Brain microvascular endothelial cell (primary cell): ENCODE measurements around the gene TNC.
A peak's percentile ranks its signal among the peaks of the same experiment; 100 is the strongest.

Experiments used
- DNase-seq: peaks from one replicate; pipeline ENCODE4 v3.0.0-alpha.2; 2020
- H3K27ac ChIP-seq: fragments of 250-450 bp; sonication (Bioruptor Pico); 2 replicates; pipeline ENCODE4 v1.5.1; 2020; ENCODE audit warnings: mild to moderate bottlenecking, moderate library complexity
- H3K27me3 ChIP-seq: fragments of 250-450 bp; sonication (Bioruptor Pico); replicated peaks from 2 replicates; pipeline ENCODE4 v1.5.1; 2020; ENCODE audit warnings: mild to moderate bottlenecking
- H3K36me3 ChIP-seq: fragments of 250-450 bp; sonication (Bioruptor Pico); replicated peaks from 2 replicates; pipeline ENCODE4 v1.5.1; 2020; ENCODE audit warnings: mild to moderate bottlenecking
- H3K4me3 ChIP-seq: 2 replicates; pipeline ENCODE4 v1.5.1; 2011; ENCODE audit warnings: low read depth, mild to moderate bottlenecking, control low read depth, low read length, moderate library complexity
- in situ Hi-C: cut with HindIII; loops from 2 replicates; pipeline ENCODE4 v1.10.0; 2017; ENCODE audit warnings: low sequenced_read_pairs, low pct_ligation_motif_present
- TF ChIP-seq, protein P1 (sequence below): IDR thresholded peaks from 2 replicates; pipeline ENCODE4 v1.5.1; 2011; ENCODE audit warnings: low read depth, mild to moderate bottlenecking, moderate library complexity, low read length, control low read depth, inconsistent platforms; ENCODE audit errors: missing control alignments

The TNC gene

GRCh38 chr9:115014438-115014837 lies 103.5 kb downstream of the TNC start:
- Histone ChIP-seq H3K27me3 (no peaks in the 10 kb centered on the region), H3K27ac (no peak overlapping the region), H3K36me3 (no peaks in the 10 kb centered on the region), H3K4me3 (no peak overlapping the region)
- in situ Hi-C loops = loop anchor here (25.0 kb wide), 1 partner anchor 327 kb away; the partner anchor contains the start of gene TEX48
- TF ChIP-seq, protein P1, sequence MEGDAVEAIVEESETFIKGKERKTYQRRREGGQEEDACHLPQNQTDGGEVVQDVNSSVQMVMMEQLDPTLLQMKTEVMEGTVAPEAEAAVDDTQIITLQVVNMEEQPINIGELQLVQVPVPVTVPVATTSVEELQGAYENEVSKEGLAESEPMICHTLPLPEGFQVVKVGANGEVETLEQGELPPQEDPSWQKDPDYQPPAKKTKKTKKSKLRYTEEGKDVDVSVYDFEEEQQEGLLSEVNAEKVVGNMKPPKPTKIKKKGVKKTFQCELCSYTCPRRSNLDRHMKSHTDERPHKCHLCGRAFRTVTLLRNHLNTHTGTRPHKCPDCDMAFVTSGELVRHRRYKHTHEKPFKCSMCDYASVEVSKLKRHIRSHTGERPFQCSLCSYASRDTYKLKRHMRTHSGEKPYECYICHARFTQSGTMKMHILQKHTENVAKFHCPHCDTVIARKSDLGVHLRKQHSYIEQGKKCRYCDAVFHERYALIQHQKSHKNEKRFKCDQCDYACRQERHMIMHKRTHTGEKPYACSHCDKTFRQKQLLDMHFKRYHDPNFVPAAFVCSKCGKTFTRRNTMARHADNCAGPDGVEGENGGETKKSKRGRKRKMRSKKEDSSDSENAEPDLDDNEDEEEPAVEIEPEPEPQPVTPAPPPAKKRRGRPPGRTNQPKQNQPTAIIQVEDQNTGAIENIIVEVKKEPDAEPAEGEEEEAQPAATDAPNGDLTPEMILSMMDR = no peak
- no peak for DNase-seq

- Histone ChIP-seq H3K36me3 (no peaks in the 10 kb centered on the region), H3K27ac (no peak overlapping the region), H3K27me3 (no peaks in the 10 kb centered on the region), H3K4me3 (no peak overlapping the region)
- TF ChIP-seq, protein P1 = peak; percentile 83
- peak; percentile 67 for DNase-seq
- in situ Hi-C loops = loop anchor here (25.0 kb wide), 1 partner anchor 327 kb away; the partner anchor contains the start of gene TEX48
Measured at GRCh38 chr9:115013998-115014397, 104.0 kb downstream of the TNC start.

DNA sequence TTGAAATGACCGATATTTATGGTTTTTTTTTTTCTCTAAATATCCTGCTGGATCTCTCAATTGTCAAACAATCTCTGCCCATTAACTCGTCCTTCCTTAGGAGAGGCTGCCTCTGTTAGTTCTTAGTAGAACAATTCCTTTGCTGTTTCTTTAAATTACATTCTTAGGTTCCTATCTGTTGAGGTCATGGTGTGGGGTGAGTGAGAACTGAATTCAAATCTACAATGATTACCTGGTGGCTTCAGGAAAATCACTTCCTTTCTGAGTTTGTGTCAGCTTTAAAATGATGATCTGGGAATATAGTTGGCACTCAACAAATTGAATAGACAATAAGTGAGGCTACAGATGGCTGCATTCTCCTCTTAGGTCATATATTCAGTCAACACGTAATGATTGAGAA lies 105.5 kb downstream of the TNC start:
- in situ Hi-C loops = loop anchor here (25.0 kb wide), 1 partner anchor 325 kb away; the partner anchor contains the start of gene TEX48
- no peak overlapping the region for H3K4me3 ChIP-seq
- no peak overlapping the region for H3K27ac ChIP-seq
- H3K27me3 ChIP-seq = no peaks in the 10 kb centered on the region
- H3K36me3 ChIP-seq = no peaks in the 10 kb centered on the region
- no peak for DNase-seq
- TF ChIP-seq, protein P1 = no peak

DNA sequence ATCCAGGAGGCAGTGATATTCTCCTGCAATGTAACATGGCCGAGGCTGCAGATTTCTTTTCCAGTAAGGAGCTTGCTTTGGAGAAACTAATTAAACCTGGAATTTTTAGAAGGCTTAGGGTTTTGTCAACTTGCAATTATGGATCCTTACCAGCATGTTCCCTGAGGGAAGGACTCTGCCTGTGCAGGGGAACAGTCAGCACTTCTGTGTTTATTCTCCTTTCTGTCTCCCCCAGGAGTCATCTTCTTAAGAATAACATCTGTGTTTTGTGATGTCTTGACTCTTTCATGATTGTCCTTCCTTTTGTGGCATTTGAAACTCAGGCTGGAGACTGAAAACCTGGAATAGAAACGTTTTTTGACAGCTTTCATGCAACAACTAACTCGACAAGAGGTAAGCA lies 107.1 kb downstream of the TNC start:
- H3K27me3 ChIP-seq = no peaks in the 10 kb centered on the region
- in situ Hi-C loops = loop anchor here (25.0 kb wide), 1 partner anchor 324 kb away; the partner anchor contains the start of gene TEX48
- TF ChIP-seq, protein P1 = no peak

GRCh38 chr9:115008536-115009270 lies 109.3 kb downstream of the TNC start:
- Histone ChIP-seq H3K27ac (no peak overlapping the region), H3K27me3 (no peaks in the 10 kb centered on the region), H3K36me3 (no peaks in the 10 kb centered on the region), H3K4me3 (no peak overlapping the region)
- TF ChIP-seq, protein P1 = no peak
- in situ Hi-C loops = loop anchor here (25.0 kb wide), 1 partner anchor 321 kb away; the partner anchor contains the start of gene TEX48
- DNase-seq = peak; percentile 89

More for the DNA sequence above, 107.1 kb downstream of the TNC start:
- no peaks in the 10 kb centered on the region for H3K36me3 ChIP-seq
- H3K27ac ChIP-seq = no peak overlapping the region
- DNase-seq = no peak
- no peak overlapping the region for H3K4me3 ChIP-seq

DNA sequence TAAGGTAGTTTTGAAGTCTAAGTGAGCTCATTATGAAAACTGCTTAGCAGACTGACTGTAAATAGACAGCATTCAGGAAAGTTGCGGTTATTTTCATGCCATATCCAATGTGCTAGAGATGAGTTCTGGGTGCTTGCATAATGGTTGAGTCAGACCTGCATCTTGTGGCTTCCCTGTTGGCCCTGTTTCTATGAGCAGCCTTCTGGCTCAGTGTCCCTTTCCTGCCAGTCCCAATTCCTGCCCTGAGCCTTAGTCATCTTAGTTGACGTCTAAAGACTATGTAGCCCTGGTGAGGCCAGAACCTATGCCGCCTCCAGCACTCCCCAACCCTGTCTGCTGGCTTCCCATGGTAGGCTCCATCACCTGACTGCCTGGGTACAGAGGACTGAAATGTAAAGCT lies 111.3 kb downstream of the TNC start:
- peak; percentile 82 for DNase-seq
- in situ Hi-C loops = loop anchor here (25.0 kb wide), 1 partner anchor 319 kb away; the partner anchor contains the start of gene TEX48
- no peaks in the 10 kb centered on the region for H3K36me3 ChIP-seq
- H3K27me3 ChIP-seq = no peaks in the 10 kb centered on the region
- no peak overlapping the region for H3K4me3 ChIP-seq
- H3K27ac ChIP-seq = no peak overlapping the region
- TF ChIP-seq, protein P1 = no peak
